ENCODE results near the gene KRT80.

DNA sequence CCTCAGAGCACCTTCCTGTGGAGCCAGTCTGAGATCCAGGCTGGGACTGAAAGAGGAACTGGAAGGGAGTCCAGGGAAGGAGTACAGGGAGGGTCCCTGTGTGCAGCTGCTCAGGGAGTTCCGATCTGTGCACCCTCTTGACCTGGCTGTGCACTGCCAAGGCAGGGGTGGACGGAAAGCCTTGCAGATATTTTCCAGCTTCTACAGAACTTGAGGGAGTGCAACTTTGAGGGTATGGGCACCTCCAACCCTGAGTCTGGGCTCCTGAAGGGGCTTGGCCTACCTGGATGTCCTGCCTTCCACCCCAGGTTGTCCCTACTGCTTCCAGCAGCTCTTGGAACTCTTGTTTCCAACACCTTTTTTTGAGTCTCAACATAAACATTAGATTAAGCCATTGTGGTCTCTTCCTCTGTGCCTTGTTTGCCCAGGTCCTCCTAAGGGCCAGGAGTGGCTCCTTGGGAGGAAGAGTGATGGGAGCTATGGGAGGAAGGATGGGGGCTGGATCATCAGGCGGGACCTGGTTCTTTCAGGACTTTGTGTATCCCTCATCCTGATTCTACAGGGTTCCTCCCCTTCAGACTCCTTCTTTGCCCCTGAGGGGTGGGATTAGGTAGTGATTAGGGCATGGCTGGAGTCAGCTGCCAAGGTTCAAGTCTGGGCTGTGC, 44.7 kb upstream of the KRT80 start:
- TF ChIP-seq, protein P1, sequence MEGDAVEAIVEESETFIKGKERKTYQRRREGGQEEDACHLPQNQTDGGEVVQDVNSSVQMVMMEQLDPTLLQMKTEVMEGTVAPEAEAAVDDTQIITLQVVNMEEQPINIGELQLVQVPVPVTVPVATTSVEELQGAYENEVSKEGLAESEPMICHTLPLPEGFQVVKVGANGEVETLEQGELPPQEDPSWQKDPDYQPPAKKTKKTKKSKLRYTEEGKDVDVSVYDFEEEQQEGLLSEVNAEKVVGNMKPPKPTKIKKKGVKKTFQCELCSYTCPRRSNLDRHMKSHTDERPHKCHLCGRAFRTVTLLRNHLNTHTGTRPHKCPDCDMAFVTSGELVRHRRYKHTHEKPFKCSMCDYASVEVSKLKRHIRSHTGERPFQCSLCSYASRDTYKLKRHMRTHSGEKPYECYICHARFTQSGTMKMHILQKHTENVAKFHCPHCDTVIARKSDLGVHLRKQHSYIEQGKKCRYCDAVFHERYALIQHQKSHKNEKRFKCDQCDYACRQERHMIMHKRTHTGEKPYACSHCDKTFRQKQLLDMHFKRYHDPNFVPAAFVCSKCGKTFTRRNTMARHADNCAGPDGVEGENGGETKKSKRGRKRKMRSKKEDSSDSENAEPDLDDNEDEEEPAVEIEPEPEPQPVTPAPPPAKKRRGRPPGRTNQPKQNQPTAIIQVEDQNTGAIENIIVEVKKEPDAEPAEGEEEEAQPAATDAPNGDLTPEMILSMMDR (conservative IDR thresholded peaks at IDR 0.05; ENCODE audit: low read depth in 2 of 2): no peak
- TF ChIP-seq EZH2 (IDR thresholded peaks at IDR 0.05; ENCODE audit: low read depth, unreplicated experiment) (no peak), ZNF114 (CRISPR knock-in tag; IDR thresholded peaks at IDR 0.05) (no peak), EZH2phosphoT487 (IDR thresholded peaks at IDR 0.05; ENCODE audit: unreplicated experiment) (no peak), CREB1 (CRISPR knock-in tag; IDR thresholded peaks at IDR 0.05; ENCODE audit: low read depth) (no peak), POLR2AphosphoS5 (IDR thresholded peaks at IDR 0.05; ENCODE audit: low read depth) (no peak), ZNF331 (CRISPR knock-in tag; IDR thresholded peaks at IDR 0.05; ENCODE audit: low read depth) (no peak), NANOG (IDR thresholded peaks at IDR 0.05; ENCODE audit: borderline replicate concordance) (no peak), STAT1 (IDR thresholded peaks at IDR 0.05; ENCODE audit: unreplicated experiment) (no peak), JUNB (IDR thresholded peaks at IDR 0.05; ENCODE audit: unreplicated experiment) (no peak)
- TF ChIP-seq, protein P2, sequence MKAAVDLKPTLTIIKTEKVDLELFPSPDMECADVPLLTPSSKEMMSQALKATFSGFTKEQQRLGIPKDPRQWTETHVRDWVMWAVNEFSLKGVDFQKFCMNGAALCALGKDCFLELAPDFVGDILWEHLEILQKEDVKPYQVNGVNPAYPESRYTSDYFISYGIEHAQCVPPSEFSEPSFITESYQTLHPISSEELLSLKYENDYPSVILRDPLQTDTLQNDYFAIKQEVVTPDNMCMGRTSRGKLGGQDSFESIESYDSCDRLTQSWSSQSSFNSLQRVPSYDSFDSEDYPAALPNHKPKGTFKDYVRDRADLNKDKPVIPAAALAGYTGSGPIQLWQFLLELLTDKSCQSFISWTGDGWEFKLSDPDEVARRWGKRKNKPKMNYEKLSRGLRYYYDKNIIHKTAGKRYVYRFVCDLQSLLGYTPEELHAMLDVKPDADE (IDR thresholded peaks at IDR 0.05): no peak
- TF ChIP-seq, protein P3, sequence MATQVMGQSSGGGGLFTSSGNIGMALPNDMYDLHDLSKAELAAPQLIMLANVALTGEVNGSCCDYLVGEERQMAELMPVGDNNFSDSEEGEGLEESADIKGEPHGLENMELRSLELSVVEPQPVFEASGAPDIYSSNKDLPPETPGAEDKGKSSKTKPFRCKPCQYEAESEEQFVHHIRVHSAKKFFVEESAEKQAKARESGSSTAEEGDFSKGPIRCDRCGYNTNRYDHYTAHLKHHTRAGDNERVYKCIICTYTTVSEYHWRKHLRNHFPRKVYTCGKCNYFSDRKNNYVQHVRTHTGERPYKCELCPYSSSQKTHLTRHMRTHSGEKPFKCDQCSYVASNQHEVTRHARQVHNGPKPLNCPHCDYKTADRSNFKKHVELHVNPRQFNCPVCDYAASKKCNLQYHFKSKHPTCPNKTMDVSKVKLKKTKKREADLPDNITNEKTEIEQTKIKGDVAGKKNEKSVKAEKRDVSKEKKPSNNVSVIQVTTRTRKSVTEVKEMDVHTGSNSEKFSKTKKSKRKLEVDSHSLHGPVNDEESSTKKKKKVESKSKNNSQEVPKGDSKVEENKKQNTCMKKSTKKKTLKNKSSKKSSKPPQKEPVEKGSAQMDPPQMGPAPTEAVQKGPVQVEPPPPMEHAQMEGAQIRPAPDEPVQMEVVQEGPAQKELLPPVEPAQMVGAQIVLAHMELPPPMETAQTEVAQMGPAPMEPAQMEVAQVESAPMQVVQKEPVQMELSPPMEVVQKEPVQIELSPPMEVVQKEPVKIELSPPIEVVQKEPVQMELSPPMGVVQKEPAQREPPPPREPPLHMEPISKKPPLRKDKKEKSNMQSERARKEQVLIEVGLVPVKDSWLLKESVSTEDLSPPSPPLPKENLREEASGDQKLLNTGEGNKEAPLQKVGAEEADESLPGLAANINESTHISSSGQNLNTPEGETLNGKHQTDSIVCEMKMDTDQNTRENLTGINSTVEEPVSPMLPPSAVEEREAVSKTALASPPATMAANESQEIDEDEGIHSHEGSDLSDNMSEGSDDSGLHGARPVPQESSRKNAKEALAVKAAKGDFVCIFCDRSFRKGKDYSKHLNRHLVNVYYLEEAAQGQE (IDR thresholded peaks at IDR 0.05; ENCODE audit: unreplicated experiment): no peak
- TF ChIP-seq, protein P4, sequence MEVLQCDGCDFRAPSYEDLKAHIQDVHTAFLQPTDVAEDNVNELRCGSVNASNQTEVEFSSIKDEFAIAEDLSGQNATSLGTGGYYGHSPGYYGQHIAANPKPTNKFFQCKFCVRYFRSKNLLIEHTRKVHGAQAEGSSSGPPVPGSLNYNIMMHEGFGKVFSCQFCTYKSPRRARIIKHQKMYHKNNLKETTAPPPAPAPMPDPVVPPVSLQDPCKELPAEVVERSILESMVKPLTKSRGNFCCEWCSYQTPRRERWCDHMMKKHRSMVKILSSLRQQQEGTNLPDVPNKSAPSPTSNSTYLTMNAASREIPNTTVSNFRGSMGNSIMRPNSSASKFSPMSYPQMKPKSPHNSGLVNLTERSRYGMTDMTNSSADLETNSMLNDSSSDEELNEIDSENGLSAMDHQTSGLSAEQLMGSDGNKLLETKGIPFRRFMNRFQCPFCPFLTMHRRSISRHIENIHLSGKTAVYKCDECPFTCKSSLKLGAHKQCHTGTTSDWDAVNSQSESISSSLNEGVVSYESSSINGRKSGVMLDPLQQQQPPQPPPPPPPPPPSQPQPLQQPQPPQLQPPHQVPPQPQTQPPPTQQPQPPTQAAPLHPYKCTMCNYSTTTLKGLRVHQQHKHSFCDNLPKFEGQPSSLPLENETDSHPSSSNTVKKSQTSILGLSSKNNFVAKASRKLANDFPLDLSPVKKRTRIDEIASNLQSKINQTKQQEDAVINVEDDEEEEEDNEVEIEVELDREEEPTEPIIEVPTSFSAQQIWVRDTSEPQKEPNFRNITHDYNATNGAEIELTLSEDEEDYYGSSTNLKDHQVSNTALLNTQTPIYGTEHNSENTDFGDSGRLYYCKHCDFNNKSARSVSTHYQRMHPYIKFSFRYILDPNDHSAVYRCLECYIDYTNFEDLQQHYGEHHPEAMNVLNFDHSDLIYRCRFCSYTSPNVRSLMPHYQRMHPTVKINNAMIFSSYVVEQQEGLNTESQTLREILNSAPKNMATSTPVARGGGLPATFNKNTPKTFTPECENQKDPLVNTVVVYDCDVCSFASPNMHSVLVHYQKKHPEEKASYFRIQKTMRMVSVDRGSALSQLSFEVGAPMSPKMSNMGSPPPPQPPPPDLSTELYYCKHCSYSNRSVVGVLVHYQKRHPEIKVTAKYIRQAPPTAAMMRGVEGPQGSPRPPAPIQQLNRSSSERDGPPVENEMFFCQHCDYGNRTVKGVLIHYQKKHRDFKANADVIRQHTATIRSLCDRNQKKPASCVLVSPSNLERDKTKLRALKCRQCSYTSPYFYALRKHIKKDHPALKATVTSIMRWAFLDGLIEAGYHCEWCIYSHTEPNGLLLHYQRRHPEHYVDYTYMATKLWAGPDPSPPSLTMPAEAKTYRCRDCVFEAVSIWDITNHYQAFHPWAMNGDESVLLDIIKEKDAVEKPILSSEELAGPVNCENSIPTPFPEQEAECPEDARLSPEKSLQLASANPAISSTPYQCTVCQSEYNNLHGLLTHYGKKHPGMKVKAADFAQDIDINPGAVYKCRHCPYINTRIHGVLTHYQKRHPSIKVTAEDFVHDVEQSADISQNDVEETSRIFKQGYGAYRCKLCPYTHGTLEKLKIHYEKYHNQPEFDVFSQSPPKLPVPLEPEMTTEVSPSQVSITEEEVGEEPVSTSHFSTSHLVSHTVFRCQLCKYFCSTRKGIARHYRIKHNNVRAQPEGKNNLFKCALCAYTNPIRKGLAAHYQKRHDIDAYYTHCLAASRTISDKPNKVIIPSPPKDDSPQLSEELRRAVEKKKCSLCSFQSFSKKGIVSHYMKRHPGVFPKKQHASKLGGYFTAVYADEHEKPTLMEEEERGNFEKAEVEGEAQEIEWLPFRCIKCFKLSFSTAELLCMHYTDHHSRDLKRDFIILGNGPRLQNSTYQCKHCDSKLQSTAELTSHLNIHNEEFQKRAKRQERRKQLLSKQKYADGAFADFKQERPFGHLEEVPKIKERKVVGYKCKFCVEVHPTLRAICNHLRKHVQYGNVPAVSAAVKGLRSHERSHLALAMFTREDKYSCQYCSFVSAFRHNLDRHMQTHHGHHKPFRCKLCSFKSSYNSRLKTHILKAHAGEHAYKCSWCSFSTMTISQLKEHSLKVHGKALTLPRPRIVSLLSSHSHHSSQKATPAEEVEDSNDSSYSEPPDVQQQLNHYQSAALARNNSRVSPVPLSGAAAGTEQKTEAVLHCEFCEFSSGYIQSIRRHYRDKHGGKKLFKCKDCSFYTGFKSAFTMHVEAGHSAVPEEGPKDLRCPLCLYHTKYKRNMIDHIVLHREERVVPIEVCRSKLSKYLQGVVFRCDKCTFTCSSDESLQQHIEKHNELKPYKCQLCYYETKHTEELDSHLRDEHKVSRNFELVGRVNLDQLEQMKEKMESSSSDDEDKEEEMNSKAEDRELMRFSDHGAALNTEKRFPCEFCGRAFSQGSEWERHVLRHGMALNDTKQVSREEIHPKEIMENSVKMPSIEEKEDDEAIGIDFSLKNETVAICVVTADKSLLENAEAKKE (CRISPR knock-in tag; IDR thresholded peaks at IDR 0.05): no peak

Data from GM23338 (cell line).